GM12878 (cell line): ENCODE measurements around the gene SPAG9. TPM values are rescaled to one million over a fixed set of nuclear protein-coding genes. Genes with fewer than 3 reads are reported as not detected.
A peak's percentile ranks its signal among the peaks of the same experiment; 100 is the strongest.

Experiments
- ATF3 ChIP-seq: IDR thresholded peaks from 2 replicates; pipeline ENCODE4 v1.6.1; 2011; ENCODE audit warnings: low read depth, mild to moderate bottlenecking, low read length, moderate library complexity, borderline replicate concordance; ENCODE audit errors: extremely low read depth
- BCLAF1 ChIP-seq: fragments of 450-650 bp; IDR thresholded peaks from 2 replicates; pipeline ENCODE4 v1.6.1; 2017; ENCODE audit warnings: antibody characterized with exemption, mild to moderate bottlenecking, moderate library complexity
- BRCA1 ChIP-seq: IDR thresholded peaks from 2 replicates; pipeline ENCODE4 v1.6.1; 2011; ENCODE audit warnings: low read depth, low read length, improper control_type of control experiment
- CBFB ChIP-seq: IDR thresholded peaks from 2 replicates; pipeline ENCODE4 v1.6.1; 2016; ENCODE audit warnings: antibody characterized with exemption, low read depth
- E4F1 ChIP-seq: fragments of 450-650 bp; IDR thresholded peaks from 2 replicates; pipeline ENCODE4 v1.6.1; 2018; ENCODE audit warnings: borderline replicate concordance, mild to moderate bottlenecking; ENCODE audit not compliant: partially characterized antibody
- HCFC1 ChIP-seq: fragments of 150-350 bp; IDR thresholded peaks from 2 replicates; pipeline ENCODE4 v1.6.1; 2014; ENCODE audit warnings: low read length
- HDAC2 ChIP-seq: fragments of 200-600 bp; sonication (generic); IDR thresholded peaks from 2 replicates; pipeline ENCODE4 v1.6.1; 2017
- IRF5 ChIP-seq: fragments of 450-650 bp; IDR thresholded peaks from 2 replicates; pipeline ENCODE4 v1.6.1; 2017; ENCODE audit warnings: borderline replicate concordance
- KLF5 ChIP-seq: fragments of 450-650 bp; IDR thresholded peaks from 2 replicates; pipeline ENCODE4 v1.6.1; 2014; ENCODE audit warnings: mild to moderate bottlenecking; ENCODE audit not compliant: partially characterized antibody
- PKNOX1 ChIP-seq: fragments of 450-650 bp; IDR thresholded peaks from 2 replicates; pipeline ENCODE4 v1.6.1; 2016; ENCODE audit warnings: mild to moderate bottlenecking
- PML ChIP-seq: IDR thresholded peaks from 2 replicates; pipeline ENCODE4 v1.6.1; 2012; ENCODE audit warnings: low read length, inconsistent platforms
- POLR2A ChIP-seq: IDR thresholded peaks from 2 replicates; pipeline ENCODE4 v1.6.1; 2011; ENCODE audit warnings: low read depth, mild to moderate bottlenecking, low read length
- RELB ChIP-seq: fragments of 450-650 bp; IDR thresholded peaks from 2 replicates; pipeline ENCODE4 v1.6.1; 2017; ENCODE audit warnings: low read depth, mild to moderate bottlenecking, moderate library complexity
- SIN3A ChIP-seq: IDR thresholded peaks from 2 replicates; pipeline ENCODE4 v1.6.1; 2012; ENCODE audit warnings: low read depth, low read length, improper control_type of control experiment
- SP1 ChIP-seq: IDR thresholded peaks from one replicate; pipeline ENCODE4 v1.6.1; 2011; ENCODE audit warnings: low read depth, low read length
- SPI1 ChIP-seq: IDR thresholded peaks from 2 replicates; pipeline ENCODE4 v1.6.1; 2011; ENCODE audit warnings: low read depth, mild to moderate bottlenecking, low read length, moderate library complexity, borderline replicate concordance; ENCODE audit not compliant: insufficient read depth
- SRF ChIP-seq, 2 experiments: IDR thresholded peaks; 2 replicates each; pipeline ENCODE4 v1.6.1; 2011; ENCODE audit warnings: low read depth in 2 of 2, low read length in 2 of 2, mild to moderate bottlenecking in 1 of 2, moderate library complexity in 1 of 2
- ZBTB11 ChIP-seq: fragments of 450-650 bp; formaldehyde crosslinking; IDR thresholded peaks from 2 replicates; pipeline ENCODE4 v1.5.0; 2022; ENCODE audit warnings: mild to moderate bottlenecking, missing genetic modification characterization
- polyA plus RNA-seq, 11 experiments: library from polyadenylated mRNA; depleted of rRNA in 4 of 11; unstranded in 6 of 11; stranded (reverse) in 5 of 11; fragments of >200 nt; fragmentation: Nextera tagmentation in 4 of 11; fragmentation: Illumina TruSeq in 1 of 11; extraction: Ambion mirVana in 4 of 11; extraction: Trizol in 1 of 11; gene quantifications; 1 replicate in 1 of 11; 2 replicates in 10 of 11; pipeline versions ENCODE4 v1.2.1 to v1.2.3, GENCODE V29; 2011 to 2016; ENCODE audit warnings: inconsistent platforms in 2 of 11, missing spikeins in 2 of 11, low read depth in 1 of 11
- total RNA-seq, 4 experiments: library from RNA; depleted of rRNA in 3 of 4; stranded (reverse); fragments of >200 nt in 3 of 4; fragmentation: Illumina TruSeq in 1 of 4; extraction: Trizol in 1 of 4; gene quantifications; 2 replicates each; pipeline versions ENCODE4 v1.2.1 to v1.2.3, GENCODE V29; 2013 to 2021

The SPAG9 gene
- total and polyA plus RNA-seq, 10 of the 15 experiments (the other 5 are each of a cell fraction or from before 2014, with no cell fraction given): 6.6 to 42.0 (median 24.9) TPM

GRCh38 chr17:51054748-51055147 is 65.9 kb downstream of the SPAG9 start (continued):
- TF ChIP-seq ATF3: no peak
- TF ChIP-seq IRF5: no peak
- no peak for TF ChIP-seq PKNOX1
- peak; percentile 75 for TF ChIP-seq SPI1
- no peak for TF ChIP-seq CBFB
- no peak for TF ChIP-seq HDAC2
- TF ChIP-seq BCLAF1: no peak
- TF ChIP-seq SRF (IDR thresholded peaks at IDR 0.05; ENCODE audit: low read depth in 2 of 2, low read length in 2 of 2): no peak
- TF ChIP-seq SIN3A: no peak
- TF ChIP-seq HCFC1: no peak
- no peak for TF ChIP-seq KLF5
- TF ChIP-seq POLR2A: no peak
- no peak for TF ChIP-seq ZBTB11 (CRISPR knock-in tag)
- no peak for TF ChIP-seq BRCA1
- TF ChIP-seq SP1: no peak
- no peak for TF ChIP-seq PML
- no peak for TF ChIP-seq RELB
- TF ChIP-seq E4F1: no peak
